Urinary bladder (tissue), 4 donors: ENCODE data around the gene LMAN2L. TPM values are rescaled to one million over a fixed set of nuclear protein-coding genes. Genes with fewer than 3 reads are reported as not detected.
"Not testable (repeated sequence)": the region's sequence is repeated elsewhere in the genome, so short reads cannot be mapped to it uniquely, and the experiment has no call there.

Experiments used
- DNase-seq: peaks from one replicate; pipeline ENCODE4 v3.0.0-alpha.2; 2015; ENCODE audit errors: extremely low spot score
- H3K27ac ChIP-seq: one replicate; pipeline ENCODE4 v1.5.1; 2013; ENCODE audit warnings: low read depth, mild to moderate bottlenecking, moderate library complexity
- H3K36me3 ChIP-seq: one replicate; pipeline ENCODE4 v1.6.1; 2013; ENCODE audit warnings: mild to moderate bottlenecking, moderate library complexity; ENCODE audit not compliant: insufficient read depth
- H3K4me1 ChIP-seq: one replicate; pipeline ENCODE4 v1.6.1; 2013; ENCODE audit warnings: mild to moderate bottlenecking, moderate library complexity; ENCODE audit not compliant: insufficient read depth
- H3K4me3 ChIP-seq: one replicate; pipeline ENCODE4 v1.5.1; 2013; ENCODE audit warnings: low read depth, low read length
- WGBS: extraction: QIAGEN DNeasy Blood & Tissue Kit; methylation state at CpG from one replicate; pipeline ENCODE4 v1.1.7; 2013; 5-methylcytosine and 5-hydroxymethylcytosine counted together
- polyA plus RNA-seq: library from polyadenylated mRNA; stranded (reverse); fragments of 200-250 nt; gene quantifications from one replicate; pipeline ENCODE4 v1.2.3, GENCODE V29; 2013
- total RNA-seq: library from RNA; depleted of rRNA; stranded (reverse); fragments of >200 nt; gene quantifications from one replicate; pipeline ENCODE4 v1.2.3, GENCODE V29; 2014
- donor health status: healthy with polysubstance abuse.
- donor health status: healthy.

Gene LMAN2L
- total and polyA plus RNA-seq, 2 donors = 23.5 to 29.9 TPM

- 91% methylated on average over 5 of the region's 5 CpGs for WGBS
Observed at GRCh38 chr2:96683307-96683706, 56.6 kb downstream of the LMAN2L start.

GRCh38 chr2:96681540-96681939 lies 58.3 kb downstream of the LMAN2L start:
- no peak overlapping the region for H3K4me3 ChIP-seq
- WGBS = 95% methylated on average over 4 of the region's 4 CpGs
- H3K36me3 ChIP-seq = no peaks in the 10 kb centered on the region
- H3K27ac ChIP-seq = no peak overlapping the region
- no peak for DNase-seq
- no peaks in the 10 kb centered on the region for H3K4me1 ChIP-seq

More at GRCh38 chr2:96683307-96683706, 56.6 kb downstream of the LMAN2L start:
- Histone ChIP-seq H3K27ac (no peak overlapping the region), H3K4me3 (no peak overlapping the region), H3K4me1 (no peaks in the 10 kb centered on the region), H3K36me3 (no peaks in the 10 kb centered on the region)
- no peak for DNase-seq

- WGBS = 78% methylated on average over 5 of the region's 5 CpGs
- H3K36me3 ChIP-seq = no peaks in the 10 kb centered on the region
- DNase-seq = no peak
- H3K27ac ChIP-seq = no peak overlapping the region
- no peaks in the 10 kb centered on the region for H3K4me1 ChIP-seq
- no peak overlapping the region for H3K4me3 ChIP-seq
Observed at GRCh38 chr2:96680561-96681141, 59.2 kb downstream of the LMAN2L start.

- 32% methylated on average over 9 of the region's 9 CpGs for WGBS
- Histone ChIP-seq H3K4me1 (no peaks in the 10 kb centered on the region), H3K36me3 (no peaks in the 10 kb centered on the region), H3K4me3 (no peak overlapping the region), H3K27ac (no peak overlapping the region)
- DNase-seq = no peak
Observed at GRCh38 chr2:96679848-96680247, 60.0 kb downstream of the LMAN2L start.

- H3K4me3 ChIP-seq = no peak overlapping the region
- WGBS = 88% methylated on average over 15 of the region's 15 CpGs
- no peaks in the 10 kb centered on the region for H3K36me3 ChIP-seq
- no peak for DNase-seq
- H3K4me1 ChIP-seq = no peaks in the 10 kb centered on the region
- H3K27ac ChIP-seq = no peak overlapping the region
Observed at GRCh38 chr2:96669539-96670215, 70.2 kb downstream of the LMAN2L start.

- Histone ChIP-seq H3K4me1 (no peaks in the 10 kb centered on the region), H3K36me3 (no peaks in the 10 kb centered on the region), H3K27ac (no peak overlapping the region), H3K4me3 (no peak overlapping the region)
- WGBS = 77% methylated on average over 11 of the region's 11 CpGs
- DNase-seq = no peak
Observed at GRCh38 chr2:96668771-96669170, 71.1 kb downstream of the LMAN2L start.

- H3K4me3 ChIP-seq, H3K27ac ChIP-seq, DNase-seq, H3K4me1 ChIP-seq, H3K36me3 ChIP-seq: not testable (repeated sequence)
- 93% methylated on average over 3 of the region's 3 CpGs for WGBS
Observed at GRCh38 chr2:96665717-96666116, 74.1 kb downstream of the LMAN2L start.

- no peak overlapping the region for H3K4me3 ChIP-seq
- DNase-seq = no peak
- WGBS = 48% methylated on average over 3 of the region's 3 CpGs
Observed at GRCh38 chr2:96665083-96665569, 74.7 kb downstream of the LMAN2L start.

GRCh38 chr2:96664366-96664925 lies 75.4 kb downstream of the LMAN2L start:
- Histone ChIP-seq H3K36me3 (no peaks in the 10 kb centered on the region), H3K4me1 (no peaks in the 10 kb centered on the region), H3K27ac (no peak overlapping the region), H3K4me3 (no peak overlapping the region)
- 96% methylated on average over 3 of the region's 3 CpGs for WGBS
- DNase-seq = no peak

More at GRCh38 chr2:96665083-96665569, 74.7 kb downstream of the LMAN2L start:
- Histone ChIP-seq H3K27ac (no peak overlapping the region), H3K36me3 (no peaks in the 10 kb centered on the region), H3K4me1 (no peaks in the 10 kb centered on the region)

- Histone ChIP-seq H3K4me3 (no peak overlapping the region), H3K27ac (no peak overlapping the region), H3K4me1 (no peaks in the 10 kb centered on the region), H3K36me3 (no peaks in the 10 kb centered on the region)
- WGBS = 94% methylated on average over 7 of the region's 7 CpGs
- no peak for DNase-seq
Observed at GRCh38 chr2:96663829-96664228, 76.0 kb downstream of the LMAN2L start.

GRCh38 chr2:96663177-96663576 lies 76.7 kb downstream of the LMAN2L start:
- no peak overlapping the region for H3K4me3 ChIP-seq
- 91% methylated on average over 5 of the region's 5 CpGs for WGBS
- H3K4me1 ChIP-seq = no peaks in the 10 kb centered on the region
- H3K27ac ChIP-seq = no peak overlapping the region
- no peak for DNase-seq
- no peaks in the 10 kb centered on the region for H3K36me3 ChIP-seq

- no peak overlapping the region for H3K4me3 ChIP-seq
- no peak overlapping the region for H3K27ac ChIP-seq
- H3K4me1 ChIP-seq = no peaks in the 10 kb centered on the region
- no peak for DNase-seq
- 91% methylated on average over 9 of the region's 9 CpGs for WGBS
- H3K36me3 ChIP-seq = no peaks in the 10 kb centered on the region
Observed at GRCh38 chr2:96662360-96662759, 77.5 kb downstream of the LMAN2L start.

- Histone ChIP-seq H3K4me1 (no peaks in the 10 kb centered on the region), H3K4me3 (no peak overlapping the region), H3K36me3 (no peaks in the 10 kb centered on the region), H3K27ac (no peak overlapping the region)
- DNase-seq = no peak
- 94% methylated on average over 6 of the region's 6 CpGs for WGBS
Observed at GRCh38 chr2:96661324-96661723, 78.5 kb downstream of the LMAN2L start.

- Histone ChIP-seq H3K27ac (no peak overlapping the region), H3K4me3 (no peak overlapping the region), H3K4me1 (no peaks in the 10 kb centered on the region), H3K36me3 (no peaks in the 10 kb centered on the region)
- no peak for DNase-seq
Observed at GRCh38 chr2:96656540-96656939, 83.3 kb downstream of the LMAN2L start.
